SU-DHL-6 (cell line): ENCODE data around the gene NPHS1.

Experiments used
- H2AFZ ChIP-seq: fragments of 200-600 bp; sonication (generic); 2 replicates; pipeline ENCODE4 v1.6.1; 2014; ENCODE audit warnings: low read depth, mild to moderate bottlenecking, moderate library complexity, mixed read lengths, antibody characterized with exemption, low read length; ENCODE audit not compliant: severe bottlenecking
- H3F3A ChIP-seq: fragments of 200-600 bp; shearing (Covaris generic); 2 replicates; pipeline ENCODE4 v1.6.0; 2016; ENCODE audit warnings: antibody characterized with exemption, mild to moderate bottlenecking; ENCODE audit not compliant: insufficient read depth
- H3K27ac ChIP-seq: fragments of 200-600 bp; sonication (generic); 2 replicates; pipeline ENCODE4 v1.5.1; 2016; ENCODE audit warnings: low read depth, mild to moderate bottlenecking, low read length, moderate library complexity, mixed read lengths
- H3K27me3 ChIP-seq: fragments of 200-600 bp; sonication (generic), shearing (Covaris generic); 2 replicates; pipeline ENCODE4 v1.6.0; 2014; ENCODE audit warnings: mild to moderate bottlenecking, low read length
- H3K36me3 ChIP-seq: fragments of 200-600 bp; sonication (generic); 2 replicates; pipeline ENCODE4 v1.6.1; 2014; ENCODE audit warnings: mild to moderate bottlenecking, low read length, mixed read lengths
- H3K4me2 ChIP-seq: fragments of 300-600, 200-600 bp; shearing (Covaris generic), sonication (generic); 2 replicates; pipeline ENCODE4 v1.6.0; 2014; ENCODE audit warnings: low read length, low read depth, mild to moderate bottlenecking; ENCODE audit not compliant: poor library complexity, severe bottlenecking
- H3K4me3 ChIP-seq: fragments of 200-600 bp; sonication (generic); 2 replicates; pipeline ENCODE4 v1.5.1; 2014; ENCODE audit warnings: antibody characterized with exemption, low read length, mild to moderate bottlenecking, mixed read lengths; ENCODE audit not compliant: insufficient read depth, poor library complexity, severe bottlenecking
- H3K79me2 ChIP-seq: fragments of 200-600 bp; sonication (generic); 2 replicates; pipeline ENCODE4 v1.6.1; 2014; ENCODE audit warnings: mild to moderate bottlenecking, low read length, moderate library complexity; ENCODE audit not compliant: insufficient read depth
- H3K9ac ChIP-seq: fragments of 200-600 bp; sonication (generic); 2 replicates; pipeline ENCODE4 v1.7.0; 2014; ENCODE audit warnings: mild to moderate bottlenecking, low read length
- H3K9me2 ChIP-seq: fragments of 200-600 bp; sonication (generic); replicated peaks from 2 replicates; pipeline ENCODE4 v1.6.1; 2014; ENCODE audit warnings: low read length; ENCODE audit not compliant: insufficient read depth
- H3K9me3 ChIP-seq: fragments of 200-600 bp; sonication (generic); 2 replicates; pipeline ENCODE4 v1.6.1; 2014; ENCODE audit warnings: low read length, mixed read lengths; ENCODE audit not compliant: insufficient read depth
- H4K20me1 ChIP-seq: fragments of 200-600 bp; sonication (generic); 2 replicates; pipeline ENCODE4 v1.6.1; 2014; ENCODE audit warnings: low read depth, mild to moderate bottlenecking, antibody characterized with exemption, low read length, moderate library complexity, mixed read lengths
- EZH2phosphoT487 ChIP-seq: fragments of 200-600 bp; sonication (generic), shearing (Covaris generic); conservative IDR thresholded peaks from 2 replicates; pipeline ENCODE4 v1.6.1; 2018; ENCODE audit warnings: mild to moderate bottlenecking, antibody characterized with exemption, low read length, moderate library complexity, mixed read lengths
- TF ChIP-seq, protein P1 (sequence below): fragments of 200-600 bp; sonication (generic); IDR thresholded peaks from one replicate; pipeline ENCODE4 v1.5.1; 2017; ENCODE audit warnings: antibody characterized with exemption, mild to moderate bottlenecking, low read length, moderate library complexity; ENCODE audit not compliant: insufficient read depth, poor library complexity, severe bottlenecking

NPHS1 gene

DNA sequence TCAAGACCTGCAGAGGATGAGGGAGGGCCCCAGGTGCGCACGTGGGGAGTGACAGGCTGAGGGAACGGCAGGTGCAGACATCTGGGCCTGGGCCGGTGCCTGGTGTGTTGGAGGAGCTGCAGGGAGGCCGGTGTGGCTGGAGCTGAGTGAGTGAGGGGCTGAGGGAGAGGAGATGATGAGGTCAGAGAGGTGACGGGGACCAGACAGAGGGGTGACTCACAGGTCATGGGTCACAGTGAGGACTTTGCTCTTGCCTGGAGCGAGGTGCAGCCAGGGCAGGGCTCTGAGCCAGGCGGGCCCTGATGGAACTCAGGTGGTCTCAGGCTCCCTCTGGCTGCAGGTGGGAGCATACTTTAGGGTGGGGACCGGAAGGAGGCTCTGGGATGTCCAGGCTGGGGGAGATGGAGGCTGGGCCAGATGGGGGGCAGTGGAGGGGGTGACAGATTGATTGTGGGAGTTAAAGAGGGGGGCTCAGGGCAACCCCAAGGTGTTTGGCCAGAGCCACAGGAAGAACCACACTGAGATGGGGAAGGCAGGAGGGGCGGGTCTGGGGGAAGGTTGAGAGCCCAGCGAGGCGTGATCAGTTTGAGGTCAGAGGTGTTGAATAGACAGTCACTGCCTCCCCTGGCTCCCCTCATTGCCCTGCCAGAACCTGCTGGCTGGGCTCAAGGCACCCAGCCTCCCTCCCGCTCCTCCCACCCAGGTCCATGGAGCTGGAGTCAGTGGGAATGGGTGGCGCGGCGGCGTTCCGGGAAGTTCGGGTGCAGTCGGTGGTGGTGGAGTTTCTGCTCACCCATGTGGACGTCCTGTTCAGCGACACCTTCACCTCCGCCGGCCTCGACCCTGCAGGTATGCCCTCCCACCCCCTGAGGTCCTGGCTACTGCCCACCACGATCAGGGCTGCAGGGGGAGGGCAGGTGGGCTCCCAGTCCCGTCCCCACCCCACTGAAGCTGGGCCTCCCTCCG lies 68.6 kb downstream of the NPHS1 start:
- no peak overlapping the region for H3K27ac ChIP-seq
- H3K27me3 ChIP-seq: no peaks in the 10 kb centered on the region
- H3F3A ChIP-seq: no peaks in the 10 kb centered on the region
- H3K9me2 ChIP-seq: no peaks in the 10 kb centered on the region
- no peak overlapping the region for H3K9ac ChIP-seq
- H3K79me2 ChIP-seq: no peaks in the 10 kb centered on the region
- no peaks in the 10 kb centered on the region for H4K20me1 ChIP-seq
- H3K4me3 ChIP-seq: no peak overlapping the region
- no peak overlapping the region for H3K4me2 ChIP-seq
- H3K9me3 ChIP-seq: no peaks in the 10 kb centered on the region
- H3K36me3 ChIP-seq: no peaks in the 10 kb centered on the region
- no peak for TF ChIP-seq EZH2phosphoT487
- TF ChIP-seq, protein P1, sequence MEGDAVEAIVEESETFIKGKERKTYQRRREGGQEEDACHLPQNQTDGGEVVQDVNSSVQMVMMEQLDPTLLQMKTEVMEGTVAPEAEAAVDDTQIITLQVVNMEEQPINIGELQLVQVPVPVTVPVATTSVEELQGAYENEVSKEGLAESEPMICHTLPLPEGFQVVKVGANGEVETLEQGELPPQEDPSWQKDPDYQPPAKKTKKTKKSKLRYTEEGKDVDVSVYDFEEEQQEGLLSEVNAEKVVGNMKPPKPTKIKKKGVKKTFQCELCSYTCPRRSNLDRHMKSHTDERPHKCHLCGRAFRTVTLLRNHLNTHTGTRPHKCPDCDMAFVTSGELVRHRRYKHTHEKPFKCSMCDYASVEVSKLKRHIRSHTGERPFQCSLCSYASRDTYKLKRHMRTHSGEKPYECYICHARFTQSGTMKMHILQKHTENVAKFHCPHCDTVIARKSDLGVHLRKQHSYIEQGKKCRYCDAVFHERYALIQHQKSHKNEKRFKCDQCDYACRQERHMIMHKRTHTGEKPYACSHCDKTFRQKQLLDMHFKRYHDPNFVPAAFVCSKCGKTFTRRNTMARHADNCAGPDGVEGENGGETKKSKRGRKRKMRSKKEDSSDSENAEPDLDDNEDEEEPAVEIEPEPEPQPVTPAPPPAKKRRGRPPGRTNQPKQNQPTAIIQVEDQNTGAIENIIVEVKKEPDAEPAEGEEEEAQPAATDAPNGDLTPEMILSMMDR: no peak
- H2AFZ ChIP-seq: no peak overlapping the region

DNA sequence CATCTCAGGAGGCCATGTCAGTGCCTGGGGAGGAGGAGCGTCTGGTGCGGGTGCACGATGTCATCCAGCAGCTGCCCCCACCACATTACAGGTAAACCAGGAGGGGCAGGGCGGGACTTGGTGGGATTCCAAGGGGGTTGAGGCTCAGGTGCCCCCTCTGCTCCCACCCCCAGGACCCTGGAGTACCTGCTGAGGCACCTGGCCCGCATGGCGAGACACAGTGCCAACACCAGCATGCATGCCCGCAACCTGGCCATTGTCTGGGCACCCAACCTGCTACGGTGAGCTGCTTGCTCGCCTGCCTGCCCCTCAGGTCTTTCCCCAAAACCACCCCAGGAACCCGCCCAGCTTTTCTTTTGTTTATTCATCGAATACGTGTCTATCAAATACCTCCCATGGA lies 69.7 kb downstream of the NPHS1 start:
- Histone ChIP-seq H3K4me3 (no peak overlapping the region), H3K79me2 (no peaks in the 10 kb centered on the region), H4K20me1 (no peaks in the 10 kb centered on the region), H3K9me2 (no peaks in the 10 kb centered on the region), H3K27me3 (no peaks in the 10 kb centered on the region), H2AFZ (no peak overlapping the region), H3K36me3 (no peaks in the 10 kb centered on the region), H3K9me3 (no peaks in the 10 kb centered on the region), H3K9ac (no peak overlapping the region), H3K27ac (no peak overlapping the region), H3K4me2 (no peak overlapping the region), H3F3A (no peaks in the 10 kb centered on the region)
- TF ChIP-seq, protein P1: no peak
- TF ChIP-seq EZH2phosphoT487: no peak

DNA sequence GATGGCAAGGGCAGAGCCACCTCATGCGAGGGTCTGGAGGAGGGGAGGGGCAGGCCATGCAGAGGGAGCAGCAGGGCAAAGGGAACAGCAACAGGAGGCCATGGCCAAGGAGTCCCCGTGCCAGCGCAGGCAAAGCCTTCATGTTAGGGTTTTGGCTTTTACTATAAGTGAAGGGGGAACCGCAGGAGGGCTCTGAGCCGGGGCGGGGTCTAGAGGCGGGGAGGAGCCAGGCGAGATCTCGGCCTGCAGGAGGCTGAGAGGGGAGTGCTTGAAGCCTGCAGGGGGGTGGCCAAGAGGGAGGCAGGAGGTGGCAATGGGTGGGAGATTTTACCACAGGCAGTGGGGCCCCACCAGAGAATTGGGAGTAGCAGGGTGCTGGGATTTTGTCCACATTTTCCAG lies 70.7 kb downstream of the NPHS1 start:
- H3F3A ChIP-seq: no peaks in the 10 kb centered on the region
- H3K9me3 ChIP-seq: no peaks in the 10 kb centered on the region
- H3K36me3 ChIP-seq: no peaks in the 10 kb centered on the region
- no peak overlapping the region for H3K4me3 ChIP-seq
- H3K79me2 ChIP-seq: no peaks in the 10 kb centered on the region; the same call in 1 of the 2 replicates
- no peaks in the 10 kb centered on the region for H3K9me2 ChIP-seq
- no peak for TF ChIP-seq EZH2phosphoT487
- no peak overlapping the region for H3K4me2 ChIP-seq
- H4K20me1 ChIP-seq: no peaks in the 10 kb centered on the region
- H3K27me3 ChIP-seq: no peaks in the 10 kb centered on the region
- H2AFZ ChIP-seq: no peak overlapping the region
- H3K9ac ChIP-seq: no peak overlapping the region
- H3K27ac ChIP-seq: no peak overlapping the region

DNA sequence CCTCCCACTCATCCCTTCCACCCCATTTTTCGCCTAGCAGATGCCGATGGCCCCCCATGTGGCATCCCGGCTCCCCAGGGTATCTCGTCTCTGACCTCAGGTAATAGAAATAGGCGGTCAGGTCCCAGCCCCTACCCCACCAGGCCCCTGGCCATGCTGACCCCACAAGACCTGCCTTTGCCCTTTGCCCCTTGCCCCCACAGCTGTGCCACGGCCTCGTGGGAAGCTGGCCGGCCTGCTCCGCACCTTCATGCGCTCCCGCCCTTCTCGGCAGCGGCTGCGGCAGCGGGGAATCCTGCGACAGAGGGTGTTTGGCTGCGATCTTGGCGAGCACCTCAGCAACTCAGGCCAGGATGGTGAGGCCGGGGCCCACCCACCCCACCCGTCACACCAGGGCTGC lies 71.6 kb downstream of the NPHS1 start:
- H3K4me3 ChIP-seq: no peak overlapping the region
- H3K36me3 ChIP-seq: no peaks in the 10 kb centered on the region

More for the DNA sequence above, 71.6 kb downstream of the NPHS1 start:
- Histone ChIP-seq H3K4me2 (no peak overlapping the region), H4K20me1 (no peaks in the 10 kb centered on the region), H3K9me3 (no peaks in the 10 kb centered on the region), H3K79me2 (no peaks in the 10 kb centered on the region; the same call in 1 of the 2 replicates), H2AFZ (no peak overlapping the region), H3K9me2 (no peaks in the 10 kb centered on the region), H3K27me3 (no peaks in the 10 kb centered on the region), H3F3A (no peaks in the 10 kb centered on the region), H3K27ac (no peak overlapping the region), H3K9ac (no peak overlapping the region)
- TF ChIP-seq, protein P1: no peak
- TF ChIP-seq EZH2phosphoT487: no peak
